Central memory CD8-positive, alpha-beta T cell (primary cell): ENCODE data around the gene COL24A1.

Experiments used
- ATAC-seq: fragments of 150-1000 bp; cut with Tn5 transposase; replicated peaks from 2 replicates; pipeline ENCODE4 v1.10.0; 2022; ENCODE audit warnings: mild to moderate bottlenecking, moderate FRiP score, moderate number of reproducible peaks; ENCODE audit not compliant: poor library complexity, severe bottlenecking; ENCODE audit errors: extremely low read depth
- DNase-seq, 2 donors: peaks; one replicate each; pipeline ENCODE4 v3.0.0; 2021; ENCODE audit warnings: low spot score in 2 of 2
- H3K27ac Mint-ChIP-seq: one replicate; pipeline ENCODE4 v1.8.0; 2022; ENCODE audit warnings: low read depth, mild to moderate bottlenecking, moderate library complexity, mixed read lengths
- H3K27me3 Mint-ChIP-seq: one replicate; pipeline ENCODE4 v1.8.0; 2022; ENCODE audit warnings: mixed read lengths
- H3K36me3 Mint-ChIP-seq: one replicate; pipeline ENCODE4 v1.8.0; 2022; ENCODE audit warnings: mild to moderate bottlenecking, moderate library complexity, mixed read lengths; ENCODE audit not compliant: insufficient read depth
- H3K4me1 Mint-ChIP-seq: one replicate; pipeline ENCODE4 v1.8.0; 2022; ENCODE audit warnings: mixed read lengths
- H3K4me3 Mint-ChIP-seq: one replicate; pipeline ENCODE4 v1.8.0; 2022; ENCODE audit warnings: mild to moderate bottlenecking, moderate library complexity, mixed read lengths
- H3K9me3 Mint-ChIP-seq: one replicate; pipeline ENCODE4 v1.8.0; 2022; ENCODE audit warnings: mixed read lengths

The COL24A1 gene

DNA sequence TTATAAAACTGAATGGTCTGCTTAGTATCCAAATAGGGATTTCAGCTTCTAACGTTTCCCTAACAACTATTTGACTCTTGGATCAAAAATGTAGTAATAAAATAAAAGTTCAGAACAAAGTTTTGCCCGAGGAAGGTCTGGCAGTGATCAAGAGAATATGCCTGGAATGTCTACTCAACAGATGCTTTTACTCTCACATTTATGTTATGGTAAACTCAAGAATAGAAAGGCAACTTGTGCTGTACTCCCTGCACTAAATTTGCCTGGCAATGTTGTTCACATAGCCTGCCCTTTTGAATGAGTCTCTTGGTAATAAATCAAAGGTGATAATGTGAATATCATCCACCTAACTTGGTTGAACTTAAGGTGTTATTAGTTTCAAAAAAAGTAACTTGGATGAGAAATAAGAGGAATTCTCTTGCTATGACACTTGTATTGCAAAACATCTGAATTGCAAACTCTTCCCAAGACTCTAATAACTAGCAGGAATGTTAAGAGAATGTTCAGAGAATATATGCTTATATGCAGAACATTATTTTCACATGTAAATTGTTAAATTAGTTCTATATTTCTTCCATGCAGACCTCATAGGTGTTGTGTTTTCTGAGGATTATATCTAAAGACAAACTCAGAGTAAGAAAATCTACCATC, 215.8 kb downstream of the COL24A1 start:
- Mint-ChIP-seq H3K4me3 (no peak overlapping the region), H3K4me1 (no peaks in the 10 kb centered on the region), H3K36me3 (no peaks in the 10 kb centered on the region), H3K27me3 (no peaks in the 10 kb centered on the region), H3K9me3 (no peaks in the 10 kb centered on the region), H3K27ac (no peak overlapping the region)
- no peak for DNase-seq
- ATAC-seq, result no peak

DNA sequence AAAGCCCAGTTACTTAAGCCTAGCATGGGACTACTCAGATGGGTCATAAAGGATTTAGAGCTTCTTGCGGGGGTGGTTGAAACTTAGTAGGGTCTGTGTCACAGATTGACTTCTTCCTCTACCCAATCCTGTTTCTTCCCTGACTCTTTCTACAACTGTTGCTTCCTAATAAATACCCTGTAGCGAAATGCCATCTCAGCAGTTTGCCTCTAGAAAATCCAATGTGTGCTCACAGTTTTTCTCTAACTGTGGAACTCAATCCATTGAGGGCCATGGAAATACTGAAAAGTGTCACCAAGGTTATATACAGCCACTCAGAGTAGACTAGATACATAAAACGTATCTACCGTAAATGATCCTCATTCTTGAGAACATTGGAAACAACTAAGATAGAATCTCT, 217.7 kb downstream of the COL24A1 start:
- Mint-ChIP-seq H3K4me3 (no peak overlapping the region), H3K4me1 (no peaks in the 10 kb centered on the region), H3K9me3 (no peaks in the 10 kb centered on the region), H3K36me3 (no peaks in the 10 kb centered on the region), H3K27me3 (no peaks in the 10 kb centered on the region), H3K27ac (no peak overlapping the region)
- ATAC-seq, result no peak
- DNase-seq, result no peak

DNA sequence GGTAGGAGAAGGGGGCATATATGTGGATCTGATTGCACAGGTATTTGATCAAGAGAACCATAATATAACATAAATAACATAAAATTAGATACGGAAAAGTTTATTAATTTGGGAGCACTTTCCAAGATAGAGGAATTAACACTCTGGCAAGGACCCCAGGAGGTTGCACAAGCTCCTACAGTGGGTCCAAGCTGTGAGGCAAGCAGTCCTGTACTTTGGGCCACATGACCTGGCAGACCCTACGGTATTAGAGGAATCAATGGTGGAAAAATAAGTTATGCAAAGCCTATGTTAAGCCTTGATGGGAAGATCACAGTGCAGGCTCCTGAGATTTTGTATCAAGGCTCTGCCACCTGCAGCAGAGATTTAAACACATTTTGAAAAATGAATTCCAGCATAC, 220.1 kb downstream of the COL24A1 start:
- H3K27me3 Mint-ChIP-seq, result no peaks in the 10 kb centered on the region
- H3K9me3 Mint-ChIP-seq, result no peaks in the 10 kb centered on the region
- no peak overlapping the region for H3K4me3 Mint-ChIP-seq
- H3K36me3 Mint-ChIP-seq, result no peaks in the 10 kb centered on the region
- DNase-seq (no peak), ATAC-seq (no peak)
- no peak overlapping the region for H3K27ac Mint-ChIP-seq
- no peaks in the 10 kb centered on the region for H3K4me1 Mint-ChIP-seq

DNA sequence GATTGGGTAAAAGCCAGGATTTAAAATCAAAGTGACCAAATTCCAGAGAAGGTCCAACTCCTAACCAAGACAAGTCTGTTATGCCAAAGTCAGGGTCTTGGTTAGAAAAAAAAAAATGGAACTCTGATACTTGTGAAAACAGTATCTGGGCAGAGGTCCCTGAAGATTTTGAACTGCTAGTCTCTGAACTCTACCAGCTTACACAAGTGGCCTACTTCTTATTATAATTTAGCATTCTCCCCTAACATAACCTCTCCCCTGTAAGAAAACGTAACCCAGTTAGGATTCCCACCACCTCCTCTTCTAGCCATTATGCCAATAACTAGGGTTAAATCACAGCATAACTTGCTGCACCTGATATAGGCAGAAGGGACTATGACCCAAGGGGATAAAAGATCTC, 220.5 kb downstream of the COL24A1 start:
- Mint-ChIP-seq H3K9me3 (no peaks in the 10 kb centered on the region), H3K4me3 (no peak overlapping the region), H3K27ac (no peak overlapping the region), H3K4me1 (no peaks in the 10 kb centered on the region), H3K36me3 (no peaks in the 10 kb centered on the region), H3K27me3 (no peaks in the 10 kb centered on the region)
- DNase-seq (no peak), ATAC-seq (no peak)

DNA sequence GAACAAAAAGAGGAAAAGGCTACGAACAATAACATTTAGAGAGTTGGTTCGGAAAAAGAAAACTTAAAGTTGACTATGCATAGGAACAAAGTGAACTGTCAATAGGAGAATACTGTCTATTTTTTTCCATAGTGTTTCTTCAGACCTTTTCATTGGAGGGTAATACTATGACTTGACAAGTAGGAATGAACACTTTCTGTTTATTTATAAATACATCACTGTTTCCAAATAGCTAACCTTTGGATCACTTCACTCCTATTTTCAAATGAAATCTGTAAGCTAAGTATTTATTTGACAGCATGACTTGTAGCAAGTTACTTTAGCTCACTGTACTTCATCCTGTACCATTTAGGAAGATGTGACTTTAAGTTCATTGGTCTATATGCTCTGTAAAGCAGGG, 221.3 kb downstream of the COL24A1 start:
- ATAC-seq (no peak), DNase-seq (no peak)
- Mint-ChIP-seq H3K27ac (no peak overlapping the region), H3K4me3 (no peak overlapping the region), H3K36me3 (no peaks in the 10 kb centered on the region), H3K9me3 (no peaks in the 10 kb centered on the region), H3K4me1 (no peaks in the 10 kb centered on the region), H3K27me3 (no peaks in the 10 kb centered on the region)

DNA sequence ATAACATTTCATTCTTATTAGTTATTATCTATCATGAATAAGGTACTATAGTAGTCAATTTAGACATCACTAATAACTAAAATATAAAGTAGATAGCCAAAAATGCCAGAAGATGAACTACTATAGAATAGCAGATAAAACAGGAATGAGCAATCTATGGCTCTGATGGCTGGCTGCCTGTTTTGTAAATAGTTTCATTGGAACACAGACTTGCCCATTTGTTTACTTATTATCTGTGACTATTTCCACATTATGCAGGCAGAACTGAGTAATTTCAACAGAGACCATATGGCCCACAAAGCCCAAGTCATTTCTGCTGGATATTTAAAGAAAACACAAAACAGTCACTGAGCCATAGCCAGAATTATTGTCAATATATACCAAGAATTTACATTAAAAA, 222.1 kb downstream of the COL24A1 start:
- Mint-ChIP-seq H3K36me3 (no peaks in the 10 kb centered on the region), H3K9me3 (no peaks in the 10 kb centered on the region), H3K4me3 (no peak overlapping the region), H3K27ac (no peak overlapping the region), H3K27me3 (no peaks in the 10 kb centered on the region), H3K4me1 (no peaks in the 10 kb centered on the region)
- no peak for DNase-seq
- ATAC-seq, result no peak

DNA sequence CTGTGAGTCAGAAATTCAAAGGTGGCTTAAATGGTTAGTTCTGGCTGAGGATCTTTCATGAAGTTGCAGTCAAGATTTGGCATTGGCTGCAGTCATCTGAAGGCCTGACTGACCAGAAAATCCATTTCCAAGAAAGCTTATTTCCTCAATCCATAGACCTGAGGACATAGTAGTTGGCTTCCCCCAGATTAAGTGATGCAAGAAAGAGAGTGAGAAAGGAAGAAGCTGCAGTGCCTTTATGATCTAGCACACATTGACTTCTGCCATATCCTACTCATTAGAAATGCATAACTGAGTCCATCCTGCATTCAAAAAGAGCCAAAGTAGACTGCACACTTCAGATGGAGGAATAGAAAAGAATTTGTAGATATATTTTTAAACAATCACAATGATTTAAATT, 222.6 kb downstream of the COL24A1 start:
- no peak overlapping the region for H3K27ac Mint-ChIP-seq
- no peaks in the 10 kb centered on the region for H3K36me3 Mint-ChIP-seq
- DNase-seq (no peak), ATAC-seq (no peak)
- H3K9me3 Mint-ChIP-seq, result no peaks in the 10 kb centered on the region
- no peaks in the 10 kb centered on the region for H3K4me1 Mint-ChIP-seq
- no peak overlapping the region for H3K4me3 Mint-ChIP-seq
- no peaks in the 10 kb centered on the region for H3K27me3 Mint-ChIP-seq

DNA sequence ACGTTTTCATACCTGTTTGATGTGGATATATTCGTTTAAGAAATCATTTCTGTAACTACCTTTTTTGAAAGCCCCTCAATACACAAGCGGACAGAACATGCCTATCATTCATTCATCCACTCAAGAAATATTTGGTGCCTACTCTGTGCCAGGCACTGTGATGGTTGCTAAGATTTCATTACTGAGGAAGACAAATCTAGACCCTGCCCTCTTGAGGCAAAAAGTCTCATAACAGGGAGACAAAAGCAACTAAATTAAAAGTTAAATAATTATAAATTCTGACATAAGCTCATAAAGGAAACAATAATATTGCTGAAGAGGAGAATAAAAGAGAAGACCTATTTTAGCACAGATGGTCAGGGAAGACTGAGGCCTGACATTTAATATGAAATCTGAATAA, 244.8 kb downstream of the COL24A1 start:
- Mint-ChIP-seq H3K36me3 (peaks cover 1% of the 10 kb centered on the region), H3K9me3 (no peaks in the 10 kb centered on the region), H3K4me3 (no peak overlapping the region), H3K27me3 (no peaks in the 10 kb centered on the region), H3K4me1 (no peaks in the 10 kb centered on the region), H3K27ac (no peak overlapping the region)
- ATAC-seq, result no peak
- no peak for DNase-seq

DNA sequence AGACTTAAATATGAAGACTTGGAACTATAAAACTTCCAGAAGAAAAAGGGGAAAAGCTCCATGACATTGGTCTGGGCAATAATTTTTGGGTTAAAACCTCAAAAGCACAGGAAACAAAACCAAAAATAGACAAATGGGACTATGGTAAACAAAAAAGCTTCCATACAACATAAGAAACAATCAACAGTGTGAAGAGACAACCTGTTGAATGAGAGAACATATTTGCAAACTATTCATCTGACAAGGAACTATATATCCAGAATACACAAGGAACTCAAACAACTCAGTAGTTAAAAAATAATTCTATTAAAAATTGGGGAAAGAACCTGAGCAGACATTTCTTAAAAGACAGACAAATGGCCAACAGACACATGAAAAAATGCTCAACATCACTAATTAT, 255.7 kb downstream of the COL24A1 start:
- ATAC-seq (no peak), DNase-seq (no peak)
- H3K27ac Mint-ChIP-seq, result no peak overlapping the region
- no peak overlapping the region for H3K4me3 Mint-ChIP-seq
- H3K4me1 Mint-ChIP-seq, result no peaks in the 10 kb centered on the region
- peaks cover 6% of the 10 kb centered on the region for H3K9me3 Mint-ChIP-seq
- H3K36me3 Mint-ChIP-seq, result peaks cover 1% of the 10 kb centered on the region
- H3K27me3 Mint-ChIP-seq, result no peaks in the 10 kb centered on the region

DNA sequence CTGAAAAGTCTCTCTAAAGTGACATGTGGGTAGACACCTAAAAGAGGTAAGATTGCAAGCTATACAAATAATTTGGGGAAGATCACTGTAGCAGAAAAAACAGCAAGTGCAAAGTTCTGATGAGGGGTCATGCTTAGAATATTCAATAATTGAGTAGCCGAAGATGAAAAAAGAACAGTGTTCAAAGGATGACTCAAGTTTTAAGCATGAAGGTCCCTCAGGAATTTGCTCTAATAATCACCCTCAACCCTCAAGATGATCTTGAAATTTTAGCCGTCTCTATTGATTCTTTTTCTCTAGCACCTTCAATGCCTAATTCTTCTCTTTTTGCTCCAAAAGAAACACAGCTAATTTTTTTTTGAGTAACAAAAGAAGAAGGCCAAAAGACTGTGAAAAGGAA, 257.7 kb downstream of the COL24A1 start:
- no peak for DNase-seq
- Mint-ChIP-seq H3K36me3 (peaks cover 1% of the 10 kb centered on the region), H3K4me3 (no peak overlapping the region), H3K4me1 (no peaks in the 10 kb centered on the region), H3K9me3 (peaks cover 6% of the 10 kb centered on the region), H3K27me3 (no peaks in the 10 kb centered on the region), H3K27ac (no peak overlapping the region)
- no peak for ATAC-seq

DNA sequence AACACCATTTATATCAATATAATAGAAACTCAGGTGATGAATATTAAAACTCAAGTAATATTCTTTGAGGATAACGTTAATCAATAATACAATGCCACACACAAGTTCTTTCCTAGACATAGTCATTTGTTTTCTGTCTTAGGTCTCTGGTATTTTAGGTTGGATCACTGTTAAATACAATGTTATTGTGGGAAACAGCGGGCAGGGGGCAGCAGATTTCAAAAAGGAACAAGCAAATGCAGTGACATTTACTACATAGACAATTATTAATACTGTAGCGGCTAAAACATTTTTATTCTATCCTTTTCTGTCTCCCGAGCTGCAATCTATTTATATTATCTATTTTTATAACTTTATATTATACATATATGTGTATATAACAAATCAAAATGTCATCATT, 261.9 kb downstream of the COL24A1 start:
- no peak overlapping the region for H3K27ac Mint-ChIP-seq
- H3K4me1 Mint-ChIP-seq, result no peaks in the 10 kb centered on the region
- no peak for DNase-seq
- peaks cover 6% of the 10 kb centered on the region for H3K9me3 Mint-ChIP-seq
- no peak for ATAC-seq
- peaks cover 1% of the 10 kb centered on the region for H3K36me3 Mint-ChIP-seq
- H3K4me3 Mint-ChIP-seq, result no peak overlapping the region
- H3K27me3 Mint-ChIP-seq, result no peaks in the 10 kb centered on the region

DNA sequence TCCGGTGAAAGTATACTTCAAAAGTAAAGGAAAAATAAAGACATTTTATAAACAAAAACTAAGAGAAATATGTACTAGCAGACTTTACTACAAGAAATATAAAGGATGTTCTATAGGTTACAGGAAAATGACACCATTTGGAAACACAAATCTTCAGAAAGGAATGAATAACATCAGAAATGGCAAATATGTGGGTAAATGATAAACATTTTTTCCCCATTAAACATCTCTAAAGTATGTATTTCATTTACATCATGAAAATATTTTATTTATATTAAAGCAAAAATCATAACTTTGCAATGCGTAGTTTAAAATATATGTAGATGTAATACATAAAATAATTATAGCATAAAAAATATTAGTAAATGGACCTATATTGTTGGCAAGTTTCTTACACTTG, 264.2 kb downstream of the COL24A1 start:
- no peak overlapping the region for H3K27ac Mint-ChIP-seq
- peaks cover 1% of the 10 kb centered on the region for H3K36me3 Mint-ChIP-seq

DNA sequence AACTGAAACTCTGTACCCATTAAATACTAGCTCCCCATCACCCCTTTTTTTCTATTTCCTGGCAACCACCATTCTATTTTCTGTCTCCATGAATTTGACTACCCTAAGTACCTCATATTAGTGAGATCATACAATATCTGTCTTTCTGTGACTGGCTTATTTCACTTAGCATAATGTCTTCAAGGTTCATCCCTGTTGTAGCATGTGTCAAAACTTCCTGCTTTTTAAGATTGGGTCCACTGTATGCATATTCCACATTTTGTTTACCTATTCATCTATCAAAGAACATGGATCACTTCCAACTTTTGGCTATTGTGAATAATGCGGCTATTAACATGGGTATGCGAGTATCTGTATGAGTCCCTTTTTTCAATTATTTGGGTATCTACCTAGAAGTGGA, 266.7 kb downstream of the COL24A1 start:
- Mint-ChIP-seq H3K27me3 (no peaks in the 10 kb centered on the region), H3K27ac (no peak overlapping the region), H3K4me1 (no peaks in the 10 kb centered on the region), H3K36me3 (no peaks in the 10 kb centered on the region), H3K9me3 (no peaks in the 10 kb centered on the region), H3K4me3 (no peak overlapping the region)
- ATAC-seq (no peak), DNase-seq (no peak)

More for the DNA sequence above, 264.2 kb downstream of the COL24A1 start:
- no peaks in the 10 kb centered on the region for H3K27me3 Mint-ChIP-seq
- no peak overlapping the region for H3K4me3 Mint-ChIP-seq
- no peaks in the 10 kb centered on the region for H3K9me3 Mint-ChIP-seq
- ATAC-seq, result no peak
- no peak for DNase-seq
- H3K4me1 Mint-ChIP-seq, result no peaks in the 10 kb centered on the region

DNA sequence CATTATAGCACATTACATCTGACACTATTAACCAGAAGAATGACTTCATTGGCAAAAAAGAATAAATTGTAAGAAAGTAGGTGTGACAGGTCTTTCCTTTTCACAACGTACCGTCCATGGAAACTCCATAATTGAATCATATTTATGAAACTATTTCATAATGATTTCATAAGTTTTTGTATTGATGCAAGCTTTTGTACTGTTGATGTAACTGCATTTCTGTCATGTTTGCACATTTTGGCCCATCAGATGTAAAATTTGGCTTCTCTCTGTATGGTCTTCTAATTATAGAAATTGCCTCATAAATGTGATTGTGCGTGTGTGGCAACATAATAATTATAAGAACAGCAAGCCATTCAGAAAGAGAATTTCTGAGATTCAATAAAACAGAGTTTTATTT, 267.7 kb downstream of the COL24A1 start:
- Mint-ChIP-seq H3K36me3 (no peaks in the 10 kb centered on the region), H3K27me3 (no peaks in the 10 kb centered on the region), H3K4me1 (no peaks in the 10 kb centered on the region), H3K9me3 (no peaks in the 10 kb centered on the region), H3K27ac (no peak overlapping the region), H3K4me3 (no peak overlapping the region)
- DNase-seq (no peak), ATAC-seq (no peak)
